ENCODE data around the gene REPIN1. TPM values are rescaled to one million over a fixed set of nuclear protein-coding genes. Genes with fewer than 3 reads are reported as not detected.

Gene REPIN1
- total and polyA plus RNA-seq, 7 donors = 50.9 to 131 (median 56.5) TPM

DNA sequence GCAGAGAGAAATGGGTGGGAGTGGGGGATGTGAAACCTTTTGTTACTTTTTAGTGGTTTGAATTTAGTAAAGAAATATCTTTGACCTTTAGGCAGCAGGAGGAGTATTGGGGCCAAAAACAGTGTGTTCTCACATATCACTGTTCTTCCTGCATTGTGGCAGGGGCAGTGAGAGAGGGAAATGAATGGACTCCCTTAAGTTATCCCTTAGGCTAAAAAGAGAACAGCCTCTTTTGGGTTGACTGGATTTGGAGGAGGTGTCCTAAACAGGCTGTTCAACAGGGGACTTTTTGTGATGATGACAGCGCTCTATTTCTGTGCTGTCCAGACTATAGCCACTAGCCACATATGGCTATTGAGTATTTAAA lies 32.8 kb downstream of the REPIN1 start:
- Histone ChIP-seq H3K4me1 (peaks cover 0 to 23% (median 18%) of the 10 kb centered on the region in 4 donors), H3K4me3 (no peak overlapping the region), H3K9me3 (no peaks in the 10 kb centered on the region), H3K36me3 (peaks cover 0 to 26% (median 15%) of the 10 kb centered on the region in 4 donors), H3K27me3 (no peaks in the 10 kb centered on the region), H3K27ac (no peak overlapping the region)
- TF ChIP-seq EP300 (IDR thresholded peaks at IDR 0.05) (no peak), POLR2A (IDR thresholded peaks at IDR 0.05) (no peak), POLR2AphosphoS5 (IDR thresholded peaks at IDR 0.05) (no peak)
- TF ChIP-seq, protein P1, sequence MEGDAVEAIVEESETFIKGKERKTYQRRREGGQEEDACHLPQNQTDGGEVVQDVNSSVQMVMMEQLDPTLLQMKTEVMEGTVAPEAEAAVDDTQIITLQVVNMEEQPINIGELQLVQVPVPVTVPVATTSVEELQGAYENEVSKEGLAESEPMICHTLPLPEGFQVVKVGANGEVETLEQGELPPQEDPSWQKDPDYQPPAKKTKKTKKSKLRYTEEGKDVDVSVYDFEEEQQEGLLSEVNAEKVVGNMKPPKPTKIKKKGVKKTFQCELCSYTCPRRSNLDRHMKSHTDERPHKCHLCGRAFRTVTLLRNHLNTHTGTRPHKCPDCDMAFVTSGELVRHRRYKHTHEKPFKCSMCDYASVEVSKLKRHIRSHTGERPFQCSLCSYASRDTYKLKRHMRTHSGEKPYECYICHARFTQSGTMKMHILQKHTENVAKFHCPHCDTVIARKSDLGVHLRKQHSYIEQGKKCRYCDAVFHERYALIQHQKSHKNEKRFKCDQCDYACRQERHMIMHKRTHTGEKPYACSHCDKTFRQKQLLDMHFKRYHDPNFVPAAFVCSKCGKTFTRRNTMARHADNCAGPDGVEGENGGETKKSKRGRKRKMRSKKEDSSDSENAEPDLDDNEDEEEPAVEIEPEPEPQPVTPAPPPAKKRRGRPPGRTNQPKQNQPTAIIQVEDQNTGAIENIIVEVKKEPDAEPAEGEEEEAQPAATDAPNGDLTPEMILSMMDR (IDR thresholded peaks at IDR 0.05) = no peak
- DNase-seq = no peak
- intact Hi-C loops (cut with DNase I) = loop anchor here (10.0 kb wide), 3 partner anchors 527 to 1137 kb away; partner anchors contain the start of genes ATP6V0E2, ZNF467 and ZNF783
- 91 to 93% methylated on average over 1 of the region's 1 CpG for WGBS, 2 donors

DNA sequence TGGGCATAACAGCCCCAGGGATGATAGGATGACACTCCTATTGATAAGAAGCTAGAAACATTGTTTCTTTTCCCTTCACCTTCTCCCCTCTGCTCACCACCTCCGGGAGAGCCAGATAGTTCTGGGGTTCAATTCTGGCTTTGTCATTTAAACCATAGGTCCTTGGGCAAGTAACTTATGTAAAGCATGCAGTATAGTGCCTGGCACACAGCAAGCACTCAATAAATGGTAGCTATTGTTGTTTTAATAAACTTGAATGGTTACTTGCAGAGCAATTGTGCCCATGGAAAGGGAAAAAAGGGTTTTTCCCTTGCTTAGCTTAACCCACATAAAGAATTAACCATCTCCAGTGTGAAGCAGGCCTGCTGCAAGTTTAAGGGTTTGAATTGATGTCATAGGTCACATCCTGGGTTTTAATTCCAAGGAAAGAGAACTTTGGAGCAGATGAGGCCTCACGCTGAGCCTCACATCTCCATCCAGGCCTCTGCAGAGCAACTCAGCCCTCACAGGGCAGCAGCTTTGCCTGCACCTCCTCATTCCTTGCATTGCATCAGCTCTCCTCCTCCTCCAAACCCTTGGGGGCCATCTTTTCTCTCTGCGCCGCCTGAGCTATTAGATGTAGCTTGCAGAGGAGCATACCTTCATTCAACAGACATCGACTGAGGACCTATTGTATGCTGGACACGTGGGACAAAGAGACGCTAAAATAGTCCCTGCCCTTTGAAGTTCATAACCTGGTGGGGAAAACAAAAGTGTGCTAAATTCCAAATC lies 33.4 kb downstream of the REPIN1 start:
- no peak for TF ChIP-seq EP300 (IDR thresholded peaks at IDR 0.05)
- no peak for TF ChIP-seq POLR2AphosphoS5 (IDR thresholded peaks at IDR 0.05)
- TF ChIP-seq POLR2A (IDR thresholded peaks at IDR 0.05) = no peak
- TF ChIP-seq, protein P1 (IDR thresholded peaks at IDR 0.05) = no peak
- Histone ChIP-seq H3K27ac (no peak overlapping the region), H3K4me3 (no peak overlapping the region), H3K36me3 (peaks cover 0 to 21% (median 13%) of the 10 kb centered on the region in 4 donors), H3K27me3 (no peaks in the 10 kb centered on the region), H3K9me3 (no peaks in the 10 kb centered on the region), H3K4me1 (peaks cover 0 to 30% (median 24%) of the 10 kb centered on the region in 4 donors)
- 87 to 89% methylated on average over 7 of the region's 7 CpGs for WGBS, 2 donors
- intact Hi-C loops (cut with DNase I) = loop anchor here (10.0 kb wide), 3 partner anchors 527 to 1137 kb away; partner anchors contain the start of genes ATP6V0E2, ZNF467 and ZNF783
- DNase-seq = peak; percentile 17

DNA sequence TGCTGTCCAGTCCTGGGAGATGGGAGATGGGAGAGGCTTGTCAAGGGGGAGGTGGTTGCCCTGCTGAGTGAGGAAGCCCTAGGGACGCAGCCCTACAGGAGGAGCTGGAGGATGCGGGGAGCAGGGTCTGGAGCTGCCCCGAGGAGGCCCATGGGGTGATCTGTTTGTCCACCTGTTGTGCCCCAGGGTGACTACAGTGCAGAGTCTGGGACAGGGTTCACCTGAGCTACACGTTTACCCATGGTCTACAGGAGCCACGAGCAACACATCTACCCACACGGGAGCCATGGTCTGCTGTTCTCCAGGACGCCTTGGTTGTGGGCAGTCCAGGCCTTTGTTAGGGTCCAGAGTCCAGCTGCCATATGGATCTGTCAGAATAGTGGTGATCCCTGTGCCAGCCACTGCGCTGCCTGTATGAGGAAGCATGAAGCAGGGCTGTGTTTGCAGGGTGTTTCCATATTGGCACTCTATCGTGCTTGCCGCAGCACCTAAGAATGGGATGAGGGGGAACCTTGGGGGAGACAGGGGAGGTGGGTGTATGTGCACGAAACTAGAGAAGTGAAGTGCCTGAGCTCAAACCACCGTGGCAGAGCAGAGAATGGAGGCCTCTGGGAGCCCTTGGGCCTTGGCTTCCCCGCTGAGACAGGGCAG lies 34.2 kb downstream of the REPIN1 start:
- Histone ChIP-seq H3K9me3 (no peaks in the 10 kb centered on the region), H3K36me3 (peaks cover 0 to 17% (median 8%) of the 10 kb centered on the region in 4 donors), H3K27me3 (no peaks in the 10 kb centered on the region), H3K27ac (no peak overlapping the region), H3K4me3 (no peak overlapping the region), H3K4me1 (peaks cover 0 to 36% (median 31%) of the 10 kb centered on the region in 4 donors)
- intact Hi-C loops (cut with DNase I) = loop anchor here (10.0 kb wide), 3 partner anchors 528 to 1138 kb away; partner anchors contain the start of genes ATP6V0E2, ZNF467 and ZNF783
- peak; percentile 42 for DNase-seq
- TF ChIP-seq EP300 (IDR thresholded peaks at IDR 0.05) (no peak), POLR2A (IDR thresholded peaks at IDR 0.05) (no peak), POLR2AphosphoS5 (IDR thresholded peaks at IDR 0.05) (no peak)
- TF ChIP-seq, protein P1 (IDR thresholded peaks at IDR 0.05) = no peak
- WGBS, 2 donors = 43 to 77% methylated on average over 13 of the region's 13 CpGs

DNA sequence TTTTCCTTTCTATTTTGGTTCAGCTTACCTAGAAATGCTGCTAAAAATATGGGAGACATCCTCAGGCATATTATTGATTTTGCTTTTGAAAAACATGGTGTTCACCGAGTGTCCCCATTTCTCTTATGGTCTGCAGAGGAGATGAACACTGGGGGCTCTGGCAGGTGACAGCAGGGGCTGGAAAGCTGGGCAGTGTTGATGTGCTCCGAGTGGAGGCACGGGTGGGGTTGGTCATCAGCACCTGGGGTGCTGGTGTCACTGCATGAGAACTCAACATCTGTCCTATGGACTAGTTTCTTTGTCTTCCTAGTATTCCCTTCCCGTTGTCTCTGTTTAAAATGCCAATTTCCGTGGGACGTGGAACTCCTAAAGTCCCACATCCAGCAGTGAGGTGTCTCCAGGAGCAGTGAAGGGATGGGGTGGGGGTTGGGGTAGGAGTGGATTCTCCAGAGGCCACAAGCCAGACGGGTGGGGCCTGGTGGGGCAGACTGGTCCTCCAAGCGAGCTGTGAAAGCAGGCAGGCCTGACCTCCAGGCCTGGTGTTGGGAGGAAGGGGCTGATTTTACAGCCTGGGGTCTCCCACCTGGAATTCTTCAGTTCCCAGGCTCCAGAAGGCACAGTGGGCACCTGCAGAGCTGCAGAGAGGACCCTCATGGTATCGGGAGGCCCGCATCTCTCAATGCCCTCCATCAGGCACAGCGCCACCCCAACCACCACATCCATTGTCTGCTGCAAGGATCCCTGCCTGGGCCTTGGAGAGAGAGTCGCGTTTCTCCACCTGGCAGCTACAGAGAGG lies 35.0 kb downstream of the REPIN1 start:
- DNase-seq = peak; percentile 63
- Histone ChIP-seq H3K36me3 (peaks cover 0 to 16% (median 3%) of the 10 kb centered on the region in 4 donors), H3K27ac (peak overlapping the region; percentile 95 to 99 (median 96)), H3K4me3 (no peak overlapping the region), H3K9me3 (no peaks in the 10 kb centered on the region), H3K27me3 (no peaks in the 10 kb centered on the region), H3K4me1 (peaks cover 0 to 36% (median 32%) of the 10 kb centered on the region in 4 donors)
- TF ChIP-seq, protein P1 (IDR thresholded peaks at IDR 0.05) = no peak
- TF ChIP-seq POLR2AphosphoS5 (IDR thresholded peaks at IDR 0.05) (no peak), POLR2A (IDR thresholded peaks at IDR 0.05) (no peak), EP300 (IDR thresholded peaks at IDR 0.05) (no peak)
- WGBS, 2 donors = 70 to 88% methylated on average over 13 of the region's 13 CpGs
- intact Hi-C loops (cut with DNase I) = loop anchor here (10.0 kb wide), 3 partner anchors 529 to 1139 kb away; partner anchors contain the start of genes ATP6V0E2, ZNF467 and ZNF783

Data from sigmoid colon (tissue), 7 donors.